HCT116 (cell line): ENCODE results near the gene CSNK1G1. TPM values are rescaled to one million over a fixed set of nuclear protein-coding genes. Genes with fewer than 3 reads are reported as not detected.

Experiments
- ATAC-seq: fragments of 200-7000 bp; cut with Tn5 transposase; 2 replicates; pipeline ENCODE4 v1.9.1; 2020; ENCODE audit warnings: mild to moderate bottlenecking, moderate library complexity
- BruUV-seq: library from RNA; stranded (reverse); fragments of 400-500 nt; replicated peaks from 2 replicates; lab custom pipeline; 2021; lab: Mats Ljungman, UMichigan
- CTCF ChIA-PET: fragments of 300-600 bp; sonication (Branson Sonifier 250); formaldehyde crosslinking; loops from one replicate; lab custom pipeline; 2021; ENCODE audit warnings: antibody characterized with exemption; lab: Charles Lee
- POLR2A ChIA-PET: fragments of 300-600, 350-600 bp; sonication (Branson Sonifier 250); formaldehyde crosslinking; loops from one replicate; lab custom pipeline; 2021; ENCODE audit warnings: antibody characterized with exemption; lab: Charles Lee
- RAD21 ChIA-PET, 2 experiments: fragments of 300-600 bp; sonication (Branson Sonifier 250); formaldehyde crosslinking; loops; one replicate each; lab custom pipeline; 2023; ENCODE audit warnings: low total read pairs in 2 of 2; ENCODE audit not compliant: uncharacterized antibody in 2 of 2, unreplicated experiment in 2 of 2, low non-redundant PET in 1 of 2; lab: Charles Lee
- DNase-seq: peaks from one replicate; pipeline ENCODE4 v3.0.0-alpha.2; 2010; ENCODE audit warnings: low read depth, low spot score
- H2AFZ ChIP-seq: fragments of 200-600 bp; shearing (Covaris generic), sonication (generic); 2 replicates; pipeline ENCODE4 v1.6.1; 2017; ENCODE audit warnings: low read depth, mixed run types, mixed read lengths, antibody characterized with exemption, low read length; ENCODE audit not compliant: poor library complexity, severe bottlenecking
- H3K27ac ChIP-seq: 2 replicates; pipeline ENCODE4 v1.5.1; 2012; ENCODE audit warnings: low read depth, low read length
- H3K27me3 ChIP-seq: fragments of 200-600 bp; sonication (generic); 2 replicates; pipeline ENCODE4 v1.6.1; 2016; ENCODE audit warnings: mixed run types, low read length, mixed read lengths; ENCODE audit not compliant: insufficient read depth
- H3K36me3 ChIP-seq, 2 experiments: fragments of 200-500 bp in 1 of 2; fragments of 200-600 bp in 1 of 2; sonication (Bioruptor generic) in 1 of 2; sonication (generic) in 1 of 2; 2 replicates each; pipeline versions ENCODE4 v1.5.1 to v1.6.1; 2014 to 2016; ENCODE audit warnings: low read length in 2 of 2, inconsistent platforms in 1 of 2, mixed read lengths in 1 of 2, mixed run types in 1 of 2; ENCODE audit not compliant: insufficient read depth in 2 of 2, control insufficient read depth in 1 of 2
- H3K4me1 ChIP-seq, 2 experiments: fragments of 200-600 bp in 1 of 2; sonication (generic) in 1 of 2; 2 replicates each; pipeline versions ENCODE4 v1.5.1 to v1.6.1; 2012 to 2017; ENCODE audit warnings: low read length in 2 of 2, inconsistent platforms in 1 of 2, mild to moderate bottlenecking in 1 of 2, mixed read lengths in 1 of 2, mixed run types in 1 of 2, moderate library complexity in 1 of 2; ENCODE audit not compliant: insufficient read depth in 2 of 2, control insufficient read depth in 1 of 2
- H3K4me2 ChIP-seq: fragments of 200-600 bp; sonication (generic); 2 replicates; pipeline ENCODE4 v1.6.1; 2017; ENCODE audit warnings: mixed run types, low read length, mixed read lengths
- H3K4me3 ChIP-seq, 2 experiments: fragments of 200-600 bp in 1 of 2; sonication (generic) in 1 of 2; replicated peaks in 1 of 2; 2 replicates each; pipeline ENCODE4 v1.5.1; 2011 to 2016; ENCODE audit warnings: low read length in 2 of 2, control low read depth in 1 of 2, low read depth in 1 of 2, mild to moderate bottlenecking in 1 of 2, mixed read lengths in 1 of 2, mixed run types in 1 of 2
- H3K79me2 ChIP-seq: fragments of 200-600 bp; sonication (generic); 2 replicates; pipeline ENCODE4 v1.6.1; 2017; ENCODE audit warnings: mild to moderate bottlenecking, mixed run types, low read length, moderate library complexity, mixed read lengths; ENCODE audit not compliant: insufficient read depth
- H3K9ac ChIP-seq: fragments of 200-600 bp; sonication (generic); 2 replicates; pipeline ENCODE4 v1.6.1; 2016; ENCODE audit warnings: low read length, mixed read lengths
- H3K9me2 ChIP-seq: fragments of 200-600 bp; sonication (generic), shearing (Covaris generic); 2 replicates; pipeline ENCODE4 v1.6.1; 2017; ENCODE audit warnings: mixed run types, mild to moderate bottlenecking, moderate library complexity; ENCODE audit not compliant: insufficient read depth
- H3K9me3 ChIP-seq, 2 experiments: fragments of 200-500 bp in 1 of 2; fragments of 200-600 bp in 1 of 2; sonication (Bioruptor generic) in 1 of 2; sonication (generic) in 1 of 2; 2 replicates each; pipeline ENCODE4 v1.6.1; 2014 to 2017; ENCODE audit warnings: low read length in 2 of 2, mixed read lengths in 2 of 2, inconsistent platforms in 1 of 2, low read depth in 1 of 2, mild to moderate bottlenecking in 1 of 2, mixed run types in 1 of 2, moderate library complexity in 1 of 2; ENCODE audit not compliant: control insufficient read depth in 1 of 2, insufficient read depth in 1 of 2
- H4K20me1 ChIP-seq: fragments of 200-600 bp; sonication (generic), shearing (Covaris generic); 2 replicates; pipeline ENCODE4 v1.6.1; 2017; ENCODE audit warnings: mixed run types, mild to moderate bottlenecking, moderate library complexity; ENCODE audit not compliant: insufficient read depth
- ATF3 ChIP-seq: IDR thresholded peaks from 2 replicates; pipeline ENCODE4 v1.6.1; 2012
- CBX3 ChIP-seq: IDR thresholded peaks from 2 replicates; pipeline ENCODE4 v1.6.1; 2012; ENCODE audit warnings: low read depth
- CEBPB ChIP-seq: IDR thresholded peaks from 2 replicates; pipeline ENCODE4 v1.6.1; 2012; ENCODE audit warnings: low read depth
- CTCF ChIP-seq, 3 experiments: fragments of 200-600 bp in 1 of 3; sonication (generic) in 1 of 3; IDR thresholded peaks in 2 of 3; conservative IDR thresholded peaks in 1 of 3; 2 replicates each; pipeline ENCODE4 v1.5.1; 2012 to 2017; ENCODE audit warnings: low read depth in 2 of 3, low read length in 2 of 3, antibody characterized with exemption in 1 of 3, borderline replicate concordance in 1 of 3, control low read depth in 1 of 3, mild to moderate bottlenecking in 1 of 3, mixed read lengths in 1 of 3, mixed run types in 1 of 3, moderate library complexity in 1 of 3; ENCODE audit not compliant: insufficient read depth in 1 of 3
- ELF1 ChIP-seq: IDR thresholded peaks from 2 replicates; pipeline ENCODE4 v1.6.1; 2012; ENCODE audit warnings: low read depth, borderline replicate concordance
- EZH2 ChIP-seq: fragments of 200-600 bp; sonication (generic); IDR thresholded peaks from 2 replicates; pipeline ENCODE4 v1.6.1; 2017; ENCODE audit warnings: antibody characterized with exemption, mixed run types
- EZH2phosphoT487 ChIP-seq: fragments of 200-600 bp; IDR thresholded peaks from 2 replicates; pipeline ENCODE4 v1.6.1; 2018; ENCODE audit warnings: antibody characterized with exemption, borderline replicate concordance
- FOSL1 ChIP-seq: IDR thresholded peaks from 2 replicates; pipeline ENCODE4 v1.6.1; 2012; ENCODE audit warnings: low read depth
- MAX ChIP-seq: IDR thresholded peaks from 2 replicates; pipeline ENCODE4 v1.6.1; 2012
- POLR2A ChIP-seq: IDR thresholded peaks from 2 replicates; pipeline ENCODE4 v1.7.0; 2011; ENCODE audit warnings: borderline replicate concordance; ENCODE audit not compliant: insufficient read depth, insufficient read length; ENCODE audit errors: extremely low read depth
- RAD21 ChIP-seq: IDR thresholded peaks from 2 replicates; pipeline ENCODE4 v1.6.1; 2012; ENCODE audit warnings: low read depth, mild to moderate bottlenecking
- REST ChIP-seq: IDR thresholded peaks from 2 replicates; pipeline ENCODE4 v1.6.1; 2012; ENCODE audit warnings: low read depth
- SIN3A ChIP-seq: IDR thresholded peaks from 2 replicates; pipeline ENCODE4 v1.6.1; 2012; ENCODE audit warnings: low read depth
- SP1 ChIP-seq: IDR thresholded peaks from 2 replicates; pipeline ENCODE4 v1.6.1; 2012; ENCODE audit warnings: low read depth
- SRF ChIP-seq: IDR thresholded peaks from 2 replicates; pipeline ENCODE4 v1.6.1; 2012; ENCODE audit warnings: low read depth
- TCF7L2 ChIP-seq: IDR thresholded peaks from 2 replicates; pipeline ENCODE4 v1.7.0; 2011; ENCODE audit warnings: borderline replicate concordance, inconsistent platforms; ENCODE audit not compliant: insufficient read depth, insufficient read length; ENCODE audit errors: extremely low read depth
- YY1 ChIP-seq: IDR thresholded peaks from 2 replicates; pipeline ENCODE4 v1.6.1; 2011; ENCODE audit warnings: low read length, low read depth, moderate library complexity, mild to moderate bottlenecking; ENCODE audit not compliant: insufficient replicate concordance; ENCODE audit errors: extremely low read depth
- ZBTB33 ChIP-seq: IDR thresholded peaks from 2 replicates; pipeline ENCODE4 v1.6.1; 2011; ENCODE audit warnings: mild to moderate bottlenecking, low read length, moderate library complexity; ENCODE audit not compliant: insufficient replicate concordance; ENCODE audit errors: extremely low read depth
- ZFX ChIP-seq: fragments of 450-650 bp; IDR thresholded peaks from 2 replicates; pipeline ENCODE4 v1.6.1; 2017
- ZNF274 ChIP-seq: fragments of 200-500 bp; sonication (Bioruptor generic); IDR thresholded peaks from 2 replicates; pipeline ENCODE4 v1.6.1; 2014; ENCODE audit warnings: mild to moderate bottlenecking, low read depth, low read length, inconsistent platforms
- intact Hi-C: fragments of 100-400 bp; cut with micrococcal nuclease; formaldehyde crosslinking; loops from 2 replicates; pipeline ENCODE4 v1.10.0; 2022
- total RNA-seq: library from RNA; stranded (reverse); gene quantifications from one replicate; pipeline ENCODE4 v1.2.1, GENCODE V29; 2021; ENCODE audit not compliant: unreplicated experiment

Gene CSNK1G1
- total RNA-seq, 1 experiment from 2014 or later, result 21.1 TPM

GRCh38 chr15:64314456-64314855, 41.5 kb downstream of the CSNK1G1 start:
- intact Hi-C loops, result no loop called here
- no peaks in the 10 kb centered on the region for H3K4me1 ChIP-seq
- no peaks in the 10 kb centered on the region for H4K20me1 ChIP-seq
- CTCF ChIA-PET, result no interaction called here
- no peak overlapping the region for H3K9ac ChIP-seq
- BruUV-seq, result no TSS peak
- RAD21 ChIA-PET, result no interaction called here
- H3K27me3 ChIP-seq, result no peaks in the 10 kb centered on the region
- H3K27ac ChIP-seq, result no peak overlapping the region
- no peaks in the 10 kb centered on the region for H3K9me2 ChIP-seq
- DNase-seq (no peak), ATAC-seq (no peak)
- H2AFZ ChIP-seq, result no peak overlapping the region
- TF ChIP-seq CEBPB (no peak), FOSL1 (no peak), YY1 (no peak), EZH2phosphoT487 (no peak), TCF7L2 (no peak), RAD21 (no peak), EZH2 (no peak), ZFX (no peak), ATF3 (no peak), CBX3 (no peak), SP1 (no peak), POLR2A (no peak), SRF (no peak), MAX (no peak), ZNF274 (no peak), CTCF (IDR thresholded peaks at IDR 0.05 in 2 of 3, conservative IDR thresholded peaks at IDR 0.05 in 1 of 3; ENCODE audit: borderline replicate concordance in 1 of 3, insufficient read depth in 1 of 3, low read depth in 2 of 3, low read length in 2 of 3) (no peak), REST (no peak), SIN3A (no peak), ELF1 (no peak), ZBTB33 (no peak)
- H3K4me2 ChIP-seq, result no peak overlapping the region
- POLR2A ChIA-PET, result no interaction called here
- H3K36me3 ChIP-seq, result no peaks in the 10 kb centered on the region
- H3K79me2 ChIP-seq, result peaks cover 25% of the 10 kb centered on the region
- H3K4me3 ChIP-seq, result no peak overlapping the region
- H3K9me3 ChIP-seq, result no peaks in the 10 kb centered on the region
